ENCODE measurements around the gene F11R.

DNA sequence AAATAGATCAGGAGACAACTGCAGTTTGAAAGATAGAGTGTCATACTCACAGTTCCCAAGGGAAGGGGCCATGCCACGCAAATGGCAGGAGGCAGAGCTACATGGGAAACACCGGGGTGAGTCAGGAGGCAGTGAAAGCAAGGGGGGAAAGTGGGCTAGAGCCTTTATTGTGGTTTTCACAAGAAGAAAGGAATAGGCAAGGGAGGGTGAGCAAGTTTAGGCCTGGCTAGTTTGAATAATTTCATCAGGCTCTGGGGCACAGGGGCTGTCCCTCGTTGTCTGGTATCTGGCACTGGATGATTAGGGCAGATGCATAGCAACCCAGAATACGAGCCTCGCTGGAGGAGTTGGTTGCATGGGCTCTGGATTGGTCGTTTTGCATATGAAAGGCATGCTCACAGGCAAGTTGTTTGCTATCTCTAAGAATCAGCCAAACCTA is 49.3 kb downstream of the F11R start:
- TF ChIP-seq GATA2 (IDR thresholded peaks at IDR 0.05; ENCODE audit: low read depth, low read length): no peak
- TF ChIP-seq GATA3 (IDR thresholded peaks at IDR 0.05; ENCODE audit: low read depth, low read length): no peak

All from SH-SY5Y (cell line).